Vagina (tissue), 2 donors: ENCODE results near the gene CLMP.

Experiments
- POLR2AphosphoS5 ChIP-seq, 2 donors: sonication (generic); formaldehyde crosslinking; IDR thresholded peaks; one replicate each; pipeline ENCODE4 v1.9.0; 2017; ENCODE audit warnings: antibody characterized with exemption in 2 of 2, mild to moderate bottlenecking in 2 of 2, low read depth in 1 of 2; ENCODE audit not compliant: insufficient read depth in 1 of 2
- TF ChIP-seq, protein P1 (sequence below), 3 experiments: fragments of 450-650 bp in 2 of 3; fragments of 200-600 bp in 1 of 3; sonication (generic) in 1 of 3; IDR thresholded peaks; one replicate each; pipeline ENCODE4 v1.5.1; 2017 to 2019; ENCODE audit warnings: antibody characterized with exemption in 3 of 3, mild to moderate bottlenecking in 2 of 3, moderate library complexity in 2 of 3

GRCh38 chr11:123209591-123209990, 14.5 kb upstream of the CLMP start:
- TF ChIP-seq, protein P1, sequence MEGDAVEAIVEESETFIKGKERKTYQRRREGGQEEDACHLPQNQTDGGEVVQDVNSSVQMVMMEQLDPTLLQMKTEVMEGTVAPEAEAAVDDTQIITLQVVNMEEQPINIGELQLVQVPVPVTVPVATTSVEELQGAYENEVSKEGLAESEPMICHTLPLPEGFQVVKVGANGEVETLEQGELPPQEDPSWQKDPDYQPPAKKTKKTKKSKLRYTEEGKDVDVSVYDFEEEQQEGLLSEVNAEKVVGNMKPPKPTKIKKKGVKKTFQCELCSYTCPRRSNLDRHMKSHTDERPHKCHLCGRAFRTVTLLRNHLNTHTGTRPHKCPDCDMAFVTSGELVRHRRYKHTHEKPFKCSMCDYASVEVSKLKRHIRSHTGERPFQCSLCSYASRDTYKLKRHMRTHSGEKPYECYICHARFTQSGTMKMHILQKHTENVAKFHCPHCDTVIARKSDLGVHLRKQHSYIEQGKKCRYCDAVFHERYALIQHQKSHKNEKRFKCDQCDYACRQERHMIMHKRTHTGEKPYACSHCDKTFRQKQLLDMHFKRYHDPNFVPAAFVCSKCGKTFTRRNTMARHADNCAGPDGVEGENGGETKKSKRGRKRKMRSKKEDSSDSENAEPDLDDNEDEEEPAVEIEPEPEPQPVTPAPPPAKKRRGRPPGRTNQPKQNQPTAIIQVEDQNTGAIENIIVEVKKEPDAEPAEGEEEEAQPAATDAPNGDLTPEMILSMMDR (IDR thresholded peaks at IDR 0.05): no peak
- no peak for TF ChIP-seq POLR2AphosphoS5 (IDR thresholded peaks at IDR 0.05; ENCODE audit: insufficient read depth in 1 of 2, low read depth in 1 of 2)
